ENCODE data around the gene ZGPAT. TPM values are rescaled to one million over a fixed set of nuclear protein-coding genes. Genes with fewer than 3 reads are reported as not detected.

The ZGPAT gene
- total RNA-seq, 6 experiments from 2014 or later: 18.3 to 22.9 (median 19.6) TPM

DNA sequence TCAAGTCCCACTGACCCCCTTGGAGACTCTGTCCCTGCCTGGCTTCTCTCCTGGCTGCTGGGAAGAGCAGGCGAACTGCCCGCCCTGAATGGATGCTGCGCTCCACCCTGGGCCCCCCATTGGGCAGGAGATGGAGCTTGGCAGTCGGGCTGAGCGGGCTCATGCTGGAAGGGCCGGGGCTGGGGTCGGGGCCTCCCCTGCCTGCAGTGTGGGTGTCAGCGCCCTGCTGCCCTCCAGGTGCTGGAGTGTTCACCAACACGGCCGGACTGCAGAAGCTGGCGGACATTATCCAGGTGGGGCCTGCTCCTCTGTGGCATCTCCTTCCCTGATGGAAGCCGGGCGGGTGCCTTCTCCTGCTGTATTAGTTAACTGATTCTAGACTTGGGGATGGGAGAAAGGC, 27.4 kb upstream of the ZGPAT start:
- Mint-ChIP-seq H3K27me3 (ENCODE audit: insufficient read depth) (peaks cover 4% of the 10 kb centered on the region), H3K27ac (no peak overlapping the region), H3K4me1 (ENCODE audit: low read depth) (peaks cover 17% of the 10 kb centered on the region), H3K4me3 (no peak overlapping the region), H3K9me3 (no peaks in the 10 kb centered on the region; the same call in 1 of the 2 replicates), H3K36me3 (ENCODE audit: low read depth) (peaks cover 28% of the 10 kb centered on the region)
- no peak for DNase-seq
- TF ChIP-seq CTCF (IDR thresholded peaks at IDR 0.05): no peak

DNA sequence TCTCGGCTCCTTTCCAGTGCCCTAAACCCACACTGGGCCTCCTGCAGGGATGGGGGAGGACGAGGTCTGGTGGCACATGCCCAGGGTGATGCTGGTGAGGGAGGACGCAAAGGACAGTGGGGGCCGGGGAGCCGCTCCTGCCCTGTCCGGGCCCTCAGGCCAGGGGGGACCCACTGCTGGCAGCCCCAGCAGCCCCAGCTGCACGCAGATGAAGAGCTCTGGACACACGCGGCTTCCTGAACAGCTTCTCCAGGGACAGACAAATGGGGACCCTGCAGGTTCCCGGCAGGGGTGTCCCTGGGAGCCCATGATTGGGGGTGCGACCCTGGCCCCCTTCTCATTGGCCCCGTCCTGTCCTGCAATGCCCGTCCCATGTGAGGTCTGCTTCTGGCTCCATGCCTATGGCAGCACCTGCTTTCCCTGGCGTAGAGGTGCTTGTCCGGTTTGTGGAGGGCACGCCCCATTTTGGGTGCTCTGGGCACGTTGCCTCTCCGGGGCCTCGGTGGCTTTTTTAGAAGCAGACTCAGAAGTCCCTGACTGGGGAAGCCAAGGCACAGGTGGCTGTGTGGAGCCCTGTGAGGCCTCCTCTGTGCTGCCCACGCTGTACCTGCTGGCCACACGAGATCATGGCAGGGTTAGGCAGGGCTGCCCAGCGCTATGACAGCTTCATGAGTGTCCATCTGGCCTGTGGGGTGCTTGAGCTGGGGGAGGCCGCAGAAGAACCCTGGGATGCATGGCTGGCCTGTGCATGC, 26.8 kb upstream of the ZGPAT start:
- Mint-ChIP-seq H3K4me3 (no peak overlapping the region), H3K27ac (peak overlapping the region; percentile 95), H3K9me3 (no peaks in the 10 kb centered on the region; the same call in 1 of the 2 replicates), H3K36me3 (ENCODE audit: low read depth) (peaks cover 23% of the 10 kb centered on the region), H3K4me1 (ENCODE audit: low read depth) (peaks cover 17% of the 10 kb centered on the region), H3K27me3 (ENCODE audit: insufficient read depth) (peaks cover 4% of the 10 kb centered on the region)
- no peak for TF ChIP-seq CTCF (IDR thresholded peaks at IDR 0.05)
- no peak for DNase-seq

- peaks cover 4% of the 10 kb centered on the region for H3K27me3 Mint-ChIP-seq (ENCODE audit: insufficient read depth)
- no peaks in the 10 kb centered on the region; the same call in 1 of the 2 replicates for H3K9me3 Mint-ChIP-seq
- H3K4me1 Mint-ChIP-seq (ENCODE audit: low read depth): peaks cover 24% of the 10 kb centered on the region
- H3K4me3 Mint-ChIP-seq: no peak overlapping the region
- no peak for TF ChIP-seq CTCF (IDR thresholded peaks at IDR 0.05)
- H3K27ac Mint-ChIP-seq: peak overlapping the region; percentile 95
- no peak for DNase-seq
- H3K36me3 Mint-ChIP-seq (ENCODE audit: low read depth): peaks cover 18% of the 10 kb centered on the region
Measured at GRCh38 chr20:63681609-63682142, 26.2 kb upstream of the ZGPAT start.

GRCh38 chr20:63682384-63683139, 25.3 kb upstream of the ZGPAT start:
- peak; percentile 97 for DNase-seq
- Mint-ChIP-seq H3K4me1 (ENCODE audit: low read depth) (peaks cover 27% of the 10 kb centered on the region), H3K36me3 (ENCODE audit: low read depth) (peaks cover 18% of the 10 kb centered on the region), H3K27me3 (ENCODE audit: insufficient read depth) (peaks cover 4% of the 10 kb centered on the region), H3K9me3 (no peaks in the 10 kb centered on the region; the same call in 1 of the 2 replicates), H3K27ac (peak overlapping the region; percentile 95), H3K4me3 (peak overlapping the region; percentile 66)
- TF ChIP-seq CTCF (IDR thresholded peaks at IDR 0.05): no peak

GRCh38 chr20:63685269-63686026, 22.4 kb upstream of the ZGPAT start:
- Mint-ChIP-seq H3K9me3 (no peaks in the 10 kb centered on the region; the same call in 1 of the 2 replicates), H3K27ac (peak overlapping the region; percentile 94; the same call in 1 of the 2 replicates), H3K4me3 (no peak overlapping the region), H3K27me3 (ENCODE audit: insufficient read depth) (peaks cover 10% of the 10 kb centered on the region), H3K36me3 (ENCODE audit: low read depth) (peaks cover 11% of the 10 kb centered on the region), H3K4me1 (ENCODE audit: low read depth) (peaks cover 27% of the 10 kb centered on the region)
- no peak for TF ChIP-seq CTCF (IDR thresholded peaks at IDR 0.05)
- DNase-seq: no peak

Measured in HFFc6 (cell line).